ENCODE results near the gene OPCML.

- TF ChIP-seq CTCF (IDR thresholded peaks at IDR 0.05) (no peak), ZFX (IDR thresholded peaks at IDR 0.05; ENCODE audit: borderline replicate concordance) (no peak)
Observed at GRCh38 chr11:133198438-133198837, 333.9 kb downstream of the OPCML start.
